Natural killer cell (primary cell): ENCODE data around the gene GDA. TPM values are rescaled to one million over a fixed set of nuclear protein-coding genes. Genes with fewer than 3 reads are reported as not detected.

Source experiments
- ATAC-seq, 3 donors: fragments of 150-1000 bp in 2 of 3; fragments of 200-7000 bp in 1 of 3; cut with Tn5 transposase; 1 replicate in 1 of 3; 2 replicates in 2 of 3; pipeline ENCODE4 v1.10.0; 2021; ENCODE audit warnings: mild to moderate bottlenecking in 2 of 3, moderate library complexity in 2 of 3
- DNase-seq, 2 donors: peaks; one replicate each; pipeline versions ENCODE4 v3.0.0 to v3.0.0-alpha.2; 2013 to 2021; ENCODE audit warnings: mixed read lengths in 1 of 2
- H3K27ac ChIP-seq: one replicate; pipeline ENCODE4 v1.5.1; 2013; ENCODE audit warnings: mild to moderate bottlenecking, low read length
- H3K27me3 ChIP-seq: one replicate; pipeline ENCODE4 v1.6.1; 2013; ENCODE audit warnings: low read length; ENCODE audit not compliant: control insufficient read depth, insufficient read depth
- H3K36me3 ChIP-seq: one replicate; pipeline ENCODE4 v1.6.1; 2013; ENCODE audit warnings: low read length; ENCODE audit not compliant: control insufficient read depth, insufficient read depth
- H3K4me1 ChIP-seq: one replicate; pipeline ENCODE4 v1.6.1; 2013; ENCODE audit warnings: low read length; ENCODE audit not compliant: control insufficient read depth, insufficient read depth
- H3K4me3 ChIP-seq: one replicate; pipeline ENCODE4 v1.5.1; 2013; ENCODE audit warnings: low read length
- H3K9me3 ChIP-seq: one replicate; pipeline ENCODE4 v1.6.1; 2013; ENCODE audit warnings: low read length; ENCODE audit not compliant: control insufficient read depth, insufficient read depth
- H3K27ac Mint-ChIP-seq, 2 donors: one replicate each; pipeline ENCODE4 v1.8.0; 2022; ENCODE audit warnings: mild to moderate bottlenecking in 2 of 2, mixed read lengths in 2 of 2, moderate library complexity in 1 of 2
- H3K27me3 Mint-ChIP-seq, 2 donors: one replicate each; pipeline ENCODE4 v1.8.0; 2022; ENCODE audit warnings: low read depth in 2 of 2, mixed read lengths in 2 of 2
- H3K36me3 Mint-ChIP-seq: one replicate; pipeline ENCODE4 v1.8.0; 2022; ENCODE audit warnings: mixed read lengths
- H3K4me1 Mint-ChIP-seq, 2 donors: one replicate each; pipeline ENCODE4 v1.8.0; 2022; ENCODE audit warnings: mixed read lengths in 2 of 2
- H3K4me3 Mint-ChIP-seq: one replicate; pipeline ENCODE4 v1.8.0; 2022; ENCODE audit warnings: mild to moderate bottlenecking, moderate library complexity, mixed read lengths
- H3K9me3 Mint-ChIP-seq, 2 donors: one replicate each; pipeline ENCODE4 v1.8.0; 2022; ENCODE audit warnings: mixed read lengths in 2 of 2
- WGBS: methylation state at CpG from one replicate; pipeline ENCODE4 v1.1.7; 2013; ENCODE audit warnings: missing lambda C conversion rate; ENCODE audit not compliant: insufficient coverage; 5-methylcytosine and 5-hydroxymethylcytosine counted together
- intact Hi-C: fragments of 100-400 bp; cut with micrococcal nuclease; formaldehyde crosslinking; loops from one replicate; pipeline ENCODE4 v1.14.2; 2022
- total RNA-seq, 4 donors: library from RNA; stranded (reverse); fragments of 120-200 nt in 1 of 4; gene quantifications; one replicate each; pipeline versions ENCODE4 v1.2.3 to v1.2.4, GENCODE V29; 2013 to 2022
- TF ChIP-seq, protein P1 (sequence below): fragments of 200-600 bp; IDR thresholded peaks from one replicate; pipeline ENCODE4 v1.8.0; 2022; ENCODE audit warnings: antibody characterized with exemption

Gene GDA
- total RNA-seq, 3 donors from 2014 or later (not counting 1 experiment from before 2014, with no cell fraction given), result not detected

DNA sequence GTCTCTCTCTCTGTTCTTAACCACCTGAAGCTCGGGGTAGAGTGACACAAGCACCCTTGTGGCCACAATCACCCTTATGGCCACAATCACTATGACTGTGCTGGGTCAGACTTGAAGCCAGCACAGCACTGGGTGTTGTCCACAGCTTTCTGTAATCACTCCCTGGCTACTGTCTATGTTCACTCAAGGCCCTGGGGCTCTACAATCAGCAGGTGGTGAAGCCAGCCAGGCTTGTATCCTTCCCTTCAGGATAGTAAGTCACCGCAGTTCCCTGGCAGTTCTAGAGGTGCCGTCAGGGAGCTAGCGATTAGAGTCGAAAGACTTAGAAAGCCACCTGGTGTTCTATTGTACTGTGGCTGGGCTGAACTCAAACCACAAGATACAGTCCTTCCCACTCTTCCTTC is 44.2 kb downstream of the GDA start:
- no peak for DNase-seq
- ATAC-seq, result no peak
- no peak overlapping the region for H3K4me3 Mint-ChIP-seq
- Histone ChIP-seq H3K27ac (no peak overlapping the region), H3K4me3 (no peak overlapping the region), H3K36me3 (no peaks in the 10 kb centered on the region), H3K4me1 (no peaks in the 10 kb centered on the region), H3K27me3 (no peaks in the 10 kb centered on the region), H3K9me3 (no peaks in the 10 kb centered on the region)
- 14% methylated on average over 5 of the region's 5 CpGs for WGBS
- TF ChIP-seq, protein P1, sequence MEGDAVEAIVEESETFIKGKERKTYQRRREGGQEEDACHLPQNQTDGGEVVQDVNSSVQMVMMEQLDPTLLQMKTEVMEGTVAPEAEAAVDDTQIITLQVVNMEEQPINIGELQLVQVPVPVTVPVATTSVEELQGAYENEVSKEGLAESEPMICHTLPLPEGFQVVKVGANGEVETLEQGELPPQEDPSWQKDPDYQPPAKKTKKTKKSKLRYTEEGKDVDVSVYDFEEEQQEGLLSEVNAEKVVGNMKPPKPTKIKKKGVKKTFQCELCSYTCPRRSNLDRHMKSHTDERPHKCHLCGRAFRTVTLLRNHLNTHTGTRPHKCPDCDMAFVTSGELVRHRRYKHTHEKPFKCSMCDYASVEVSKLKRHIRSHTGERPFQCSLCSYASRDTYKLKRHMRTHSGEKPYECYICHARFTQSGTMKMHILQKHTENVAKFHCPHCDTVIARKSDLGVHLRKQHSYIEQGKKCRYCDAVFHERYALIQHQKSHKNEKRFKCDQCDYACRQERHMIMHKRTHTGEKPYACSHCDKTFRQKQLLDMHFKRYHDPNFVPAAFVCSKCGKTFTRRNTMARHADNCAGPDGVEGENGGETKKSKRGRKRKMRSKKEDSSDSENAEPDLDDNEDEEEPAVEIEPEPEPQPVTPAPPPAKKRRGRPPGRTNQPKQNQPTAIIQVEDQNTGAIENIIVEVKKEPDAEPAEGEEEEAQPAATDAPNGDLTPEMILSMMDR, result no peak
- H3K4me1 Mint-ChIP-seq, result no peaks in the 10 kb centered on the region
- no peaks in the 10 kb centered on the region for H3K9me3 Mint-ChIP-seq
- H3K36me3 Mint-ChIP-seq, result no peaks in the 10 kb centered on the region
- H3K27me3 Mint-ChIP-seq, result peaks cover 6% of the 10 kb centered on the region in 2 donors
- H3K27ac Mint-ChIP-seq, result no peak overlapping the region
- intact Hi-C loops, result no loop called here

DNA sequence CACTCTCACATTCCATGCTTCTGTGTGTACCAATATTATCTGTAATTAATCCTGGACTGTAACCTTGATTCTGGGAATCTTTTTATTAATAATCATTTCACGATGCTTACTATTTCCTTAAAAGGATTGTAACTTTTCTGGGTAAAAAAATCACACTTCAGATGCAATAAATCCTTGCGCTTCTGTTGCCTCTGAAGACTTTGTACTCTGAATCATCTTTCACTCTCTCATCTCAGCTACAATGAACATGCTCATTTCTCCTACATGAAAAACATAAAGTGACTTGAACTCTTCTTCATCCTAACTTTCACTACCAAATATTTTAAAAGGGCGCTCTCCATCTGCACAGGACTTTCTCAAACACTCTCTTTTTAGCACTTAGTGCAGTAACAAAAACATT is 50.0 kb downstream of the GDA start:
- H3K4me3 ChIP-seq, result no peak overlapping the region
- H3K36me3 ChIP-seq, result no peaks in the 10 kb centered on the region
- Mint-ChIP-seq H3K36me3 (no peaks in the 10 kb centered on the region), H3K4me3 (no peak overlapping the region), H3K4me1 (no peaks in the 10 kb centered on the region), H3K27ac (no peak overlapping the region), H3K27me3 (peaks cover 8 to 9% of the 10 kb centered on the region in 2 donors), H3K9me3 (no peaks in the 10 kb centered on the region)
- no peak for DNase-seq
- H3K4me1 ChIP-seq, result no peaks in the 10 kb centered on the region
- H3K27me3 ChIP-seq, result no peaks in the 10 kb centered on the region
- ATAC-seq, result no peak
- TF ChIP-seq, protein P1, result no peak
- H3K27ac ChIP-seq, result no peak overlapping the region
- WGBS, result 81% methylated on average over 2 of the region's 3 CpGs
- intact Hi-C loops, result no loop called here
- no peaks in the 10 kb centered on the region for H3K9me3 ChIP-seq

DNA sequence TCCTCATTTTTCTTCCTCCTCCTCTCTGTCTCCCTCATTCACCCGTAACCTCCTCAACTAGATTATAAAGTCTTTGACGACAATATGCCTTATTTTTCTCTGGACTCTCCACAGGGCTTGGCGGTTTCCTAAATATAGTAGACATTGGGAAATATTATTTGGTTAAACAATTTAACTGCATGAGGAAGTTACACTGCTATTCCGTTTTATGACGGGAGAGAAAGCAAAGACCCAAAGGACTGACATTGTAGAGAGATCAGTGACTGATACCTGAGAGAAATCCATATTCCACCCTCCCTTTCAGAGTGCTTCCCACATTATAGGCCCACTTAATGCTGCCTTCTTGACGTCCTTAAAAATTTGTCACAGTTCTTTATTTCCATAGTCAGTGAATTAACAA is 51.2 kb downstream of the GDA start:
- Histone ChIP-seq H3K4me1 (no peaks in the 10 kb centered on the region), H3K9me3 (no peaks in the 10 kb centered on the region), H3K36me3 (no peaks in the 10 kb centered on the region), H3K27me3 (no peaks in the 10 kb centered on the region), H3K4me3 (no peak overlapping the region), H3K27ac (no peak overlapping the region)
- intact Hi-C loops, result no loop called here
- TF ChIP-seq, protein P1, result no peak
- peaks cover 8 to 9% of the 10 kb centered on the region in 2 donors for H3K27me3 Mint-ChIP-seq
- 86% methylated on average over 6 of the region's 6 CpGs for WGBS
- DNase-seq, result no peak
- ATAC-seq, result no peak
- H3K36me3 Mint-ChIP-seq, result no peaks in the 10 kb centered on the region
- H3K4me3 Mint-ChIP-seq, result no peak overlapping the region
- H3K9me3 Mint-ChIP-seq, result no peaks in the 10 kb centered on the region
- no peak overlapping the region for H3K27ac Mint-ChIP-seq
- H3K4me1 Mint-ChIP-seq, result no peaks in the 10 kb centered on the region

DNA sequence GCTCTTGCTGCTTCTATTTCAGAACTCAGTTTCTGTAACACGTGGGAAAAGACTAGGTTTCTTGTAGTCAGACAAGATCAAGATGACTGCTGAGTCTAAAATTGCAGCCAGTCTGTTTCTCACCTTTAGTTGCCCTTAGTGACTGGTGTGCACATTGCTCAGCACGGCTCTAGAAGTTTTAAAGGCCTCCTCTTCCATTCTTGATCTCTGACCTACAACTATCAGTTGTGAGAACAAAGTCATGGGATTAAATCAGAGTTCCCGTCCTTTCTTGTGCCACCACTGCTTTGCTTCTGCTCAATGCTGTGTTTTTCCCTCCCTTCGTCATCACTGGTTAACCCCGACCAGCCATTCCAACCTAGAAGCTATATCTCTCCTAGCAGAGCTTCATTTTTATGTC is 52.8 kb downstream of the GDA start:
- Mint-ChIP-seq H3K27me3 (peaks cover 7 to 8% of the 10 kb centered on the region in 2 donors), H3K27ac (no peak overlapping the region), H3K4me1 (no peaks in the 10 kb centered on the region), H3K9me3 (no peaks in the 10 kb centered on the region), H3K36me3 (no peaks in the 10 kb centered on the region), H3K4me3 (no peak overlapping the region)
- DNase-seq (no peak), ATAC-seq (no peak)
- 79% methylated on average over 5 of the region's 5 CpGs for WGBS
- H3K27ac ChIP-seq, result no peak overlapping the region
- TF ChIP-seq, protein P1, result no peak
- no peak overlapping the region for H3K4me3 ChIP-seq
- H3K36me3 ChIP-seq, result no peaks in the 10 kb centered on the region
- H3K9me3 ChIP-seq, result no peaks in the 10 kb centered on the region
- H3K4me1 ChIP-seq, result no peaks in the 10 kb centered on the region
- H3K27me3 ChIP-seq, result no peaks in the 10 kb centered on the region
- intact Hi-C loops, result no loop called here
